ENCODE data around the gene NLRC5.
"Not testable (repeated sequence)": the region's sequence is repeated elsewhere in the genome, so short reads cannot be mapped to it uniquely, and the experiment has no call there.

The NLRC5 gene

GRCh38 chr16:57091200-57091974 is 102.0 kb downstream of the NLRC5 start:
- no peaks in the 10 kb centered on the region for H3K9me3 ChIP-seq (ENCODE audit: control insufficient read depth, low read length)
- peaks cover 11% of the 10 kb centered on the region for H3K27me3 ChIP-seq (replicated peaks; ENCODE audit: control insufficient read depth, insufficient read depth, low read length)
- H3K4me3 ChIP-seq (ENCODE audit: low read length) = peak overlapping the region; percentile 79
- peak; percentile 48 for DNase-seq (ENCODE audit: low read depth)
- peaks cover 23% of the 10 kb centered on the region for H3K4me1 ChIP-seq (ENCODE audit: control insufficient read depth, insufficient read depth, low read length)
- H3K9ac ChIP-seq (ENCODE audit: low read length) = peak overlapping the region; percentile 69
- H3K36me3 ChIP-seq (ENCODE audit: control insufficient read depth, insufficient read depth, low read length, severe bottlenecking) = no peaks in the 10 kb centered on the region

GRCh38 chr16:57091975-57092785 is 102.8 kb downstream of the NLRC5 start, which contains the start of gene CPNE2:
TSS of gene CPNE2 (plus strand) at chr16:57092583. CDS start at chr16:57110743, 18,160 bp downstream.
- no peaks in the 10 kb centered on the region for H3K9me3 ChIP-seq (ENCODE audit: control insufficient read depth, low read length)
- H3K4me3 ChIP-seq (ENCODE audit: low read length) = peak within 1 kb of the TSS; percentile 81
- no peaks in the 10 kb centered on the region for H3K36me3 ChIP-seq (ENCODE audit: control insufficient read depth, insufficient read depth, low read length, severe bottlenecking)
- DNase-seq (ENCODE audit: low read depth) = peak; percentile 86
- peaks cover 23% of the 10 kb centered on the region for H3K4me1 ChIP-seq (ENCODE audit: control insufficient read depth, insufficient read depth, low read length)
- peak within 1 kb of the TSS; percentile 73 for H3K9ac ChIP-seq (ENCODE audit: low read length)
- peaks cover 5% of the 10 kb centered on the region for H3K27me3 ChIP-seq (replicated peaks; ENCODE audit: control insufficient read depth, insufficient read depth, low read length)

GRCh38 chr16:57092786-57093411 is 103.5 kb downstream of the NLRC5 start:
- H3K9ac ChIP-seq (ENCODE audit: low read length) = peak overlapping the region; percentile 73
- DNase-seq (ENCODE audit: low read depth) = peak; percentile 72

GRCh38 chr16:57093666-57094564 is 104.6 kb downstream of the NLRC5 start:
- Histone ChIP-seq H3K36me3 (ENCODE audit: control insufficient read depth, insufficient read depth, low read length, severe bottlenecking) (no peaks in the 10 kb centered on the region), H3K4me3 (ENCODE audit: low read length) (peak overlapping the region; percentile 81), H3K27me3 (replicated peaks; ENCODE audit: control insufficient read depth, insufficient read depth, low read length) (no peaks in the 10 kb centered on the region), H3K9ac (ENCODE audit: low read length) (peak overlapping the region; percentile 58), H3K4me1 (ENCODE audit: control insufficient read depth, insufficient read depth, low read length) (peaks cover 23% of the 10 kb centered on the region), H3K9me3 (ENCODE audit: control insufficient read depth, low read length) (no peaks in the 10 kb centered on the region)
- DNase-seq (ENCODE audit: low read depth) = no peak

More at GRCh38 chr16:57092786-57093411, 103.5 kb downstream of the NLRC5 start:
- H3K4me3 ChIP-seq (ENCODE audit: low read length) = peak overlapping the region; percentile 81
- H3K9me3 ChIP-seq (ENCODE audit: control insufficient read depth, low read length) = no peaks in the 10 kb centered on the region
- H3K36me3 ChIP-seq (ENCODE audit: control insufficient read depth, insufficient read depth, low read length, severe bottlenecking) = no peaks in the 10 kb centered on the region
- peaks cover 23% of the 10 kb centered on the region for H3K4me1 ChIP-seq (ENCODE audit: control insufficient read depth, insufficient read depth, low read length)
- peaks cover 2% of the 10 kb centered on the region for H3K27me3 ChIP-seq (replicated peaks; ENCODE audit: control insufficient read depth, insufficient read depth, low read length)

GRCh38 chr16:57094911-57095310 is 105.6 kb downstream of the NLRC5 start:
- no peaks in the 10 kb centered on the region for H3K9me3 ChIP-seq (ENCODE audit: control insufficient read depth, low read length)
- DNase-seq (ENCODE audit: low read depth) = no peak

GRCh38 chr16:57096192-57096591 is 106.8 kb downstream of the NLRC5 start:
- Histone ChIP-seq H3K9ac (ENCODE audit: low read length) (no peak overlapping the region), H3K4me3 (ENCODE audit: low read length) (no peak overlapping the region), H3K4me1 (ENCODE audit: control insufficient read depth, insufficient read depth, low read length) (peaks cover 23% of the 10 kb centered on the region), H3K9me3 (ENCODE audit: control insufficient read depth, low read length) (no peaks in the 10 kb centered on the region), H3K36me3 (ENCODE audit: control insufficient read depth, insufficient read depth, low read length, severe bottlenecking) (no peaks in the 10 kb centered on the region), H3K27me3 (replicated peaks; ENCODE audit: control insufficient read depth, insufficient read depth, low read length) (no peaks in the 10 kb centered on the region)
- no peak for DNase-seq (ENCODE audit: low read depth)

More at GRCh38 chr16:57094911-57095310, 105.6 kb downstream of the NLRC5 start:
- no peak overlapping the region for H3K9ac ChIP-seq (ENCODE audit: low read length)
- peaks cover 23% of the 10 kb centered on the region for H3K4me1 ChIP-seq (ENCODE audit: control insufficient read depth, insufficient read depth, low read length)
- H3K36me3 ChIP-seq (ENCODE audit: control insufficient read depth, insufficient read depth, low read length, severe bottlenecking) = no peaks in the 10 kb centered on the region
- no peak overlapping the region for H3K4me3 ChIP-seq (ENCODE audit: low read length)
- H3K27me3 ChIP-seq (replicated peaks; ENCODE audit: control insufficient read depth, insufficient read depth, low read length) = no peaks in the 10 kb centered on the region

GRCh38 chr16:57096793-57097192 is 107.4 kb downstream of the NLRC5 start:
- no peak overlapping the region for H3K9ac ChIP-seq (ENCODE audit: low read length)
- H3K4me1 ChIP-seq (ENCODE audit: control insufficient read depth, insufficient read depth, low read length) = peaks cover 18% of the 10 kb centered on the region
- no peaks in the 10 kb centered on the region for H3K27me3 ChIP-seq (replicated peaks; ENCODE audit: control insufficient read depth, insufficient read depth, low read length)
- no peak for DNase-seq (ENCODE audit: low read depth)
- H3K4me3 ChIP-seq (ENCODE audit: low read length) = no peak overlapping the region
- no peaks in the 10 kb centered on the region for H3K36me3 ChIP-seq (ENCODE audit: control insufficient read depth, insufficient read depth, low read length, severe bottlenecking)
- H3K9me3 ChIP-seq (ENCODE audit: control insufficient read depth, low read length) = no peaks in the 10 kb centered on the region

- H3K4me3 ChIP-seq (ENCODE audit: low read length) = no peak overlapping the region
- H3K4me1 ChIP-seq (ENCODE audit: control insufficient read depth, insufficient read depth, low read length) = peaks cover 14% of the 10 kb centered on the region
- H3K36me3 ChIP-seq (ENCODE audit: control insufficient read depth, insufficient read depth, low read length, severe bottlenecking) = no peaks in the 10 kb centered on the region
- no peak overlapping the region for H3K9ac ChIP-seq (ENCODE audit: low read length)
- no peaks in the 10 kb centered on the region for H3K27me3 ChIP-seq (replicated peaks; ENCODE audit: control insufficient read depth, insufficient read depth, low read length)
- DNase-seq (ENCODE audit: low read depth) = no peak
- no peaks in the 10 kb centered on the region for H3K9me3 ChIP-seq (ENCODE audit: control insufficient read depth, low read length)
Measured at GRCh38 chr16:57098188-57098841, 109.0 kb downstream of the NLRC5 start.

GRCh38 chr16:57099965-57100364 is 110.6 kb downstream of the NLRC5 start:
- H3K4me1 ChIP-seq (ENCODE audit: control insufficient read depth, insufficient read depth, low read length); H3K4me3 ChIP-seq (ENCODE audit: low read length); H3K27me3 ChIP-seq (replicated peaks; ENCODE audit: control insufficient read depth, insufficient read depth, low read length); H3K9ac ChIP-seq (ENCODE audit: low read length); H3K9me3 ChIP-seq (ENCODE audit: control insufficient read depth, low read length); H3K36me3 ChIP-seq (ENCODE audit: control insufficient read depth, insufficient read depth, low read length, severe bottlenecking): not testable (repeated sequence)
- peak; percentile 30 for DNase-seq (ENCODE audit: low read depth)

- no peaks in the 10 kb centered on the region for H3K27me3 ChIP-seq (replicated peaks; ENCODE audit: control insufficient read depth, insufficient read depth, low read length)
- DNase-seq (ENCODE audit: low read depth) = no peak
- H3K4me3 ChIP-seq (ENCODE audit: low read length) = no peak overlapping the region
- H3K9ac ChIP-seq (ENCODE audit: low read length) = no peak overlapping the region
- H3K9me3 ChIP-seq (ENCODE audit: control insufficient read depth, low read length) = no peaks in the 10 kb centered on the region
- H3K4me1 ChIP-seq (ENCODE audit: control insufficient read depth, insufficient read depth, low read length) = no peaks in the 10 kb centered on the region
- no peaks in the 10 kb centered on the region for H3K36me3 ChIP-seq (ENCODE audit: control insufficient read depth, insufficient read depth, low read length, severe bottlenecking)
Measured at GRCh38 chr16:57100445-57100844, 111.1 kb downstream of the NLRC5 start.
